NCI-H2107 treated with DMSO at 0.1 percent for 48 hours (cell line): ENCODE results near the gene CTBP1.

ENCODE experiments used
- DNase-seq: peaks from one replicate; lab custom pipeline; 2025; ENCODE audit not compliant: unreplicated experiment; lab: John Stamatoyannopoulos, UW

CTBP1 gene

DNA sequence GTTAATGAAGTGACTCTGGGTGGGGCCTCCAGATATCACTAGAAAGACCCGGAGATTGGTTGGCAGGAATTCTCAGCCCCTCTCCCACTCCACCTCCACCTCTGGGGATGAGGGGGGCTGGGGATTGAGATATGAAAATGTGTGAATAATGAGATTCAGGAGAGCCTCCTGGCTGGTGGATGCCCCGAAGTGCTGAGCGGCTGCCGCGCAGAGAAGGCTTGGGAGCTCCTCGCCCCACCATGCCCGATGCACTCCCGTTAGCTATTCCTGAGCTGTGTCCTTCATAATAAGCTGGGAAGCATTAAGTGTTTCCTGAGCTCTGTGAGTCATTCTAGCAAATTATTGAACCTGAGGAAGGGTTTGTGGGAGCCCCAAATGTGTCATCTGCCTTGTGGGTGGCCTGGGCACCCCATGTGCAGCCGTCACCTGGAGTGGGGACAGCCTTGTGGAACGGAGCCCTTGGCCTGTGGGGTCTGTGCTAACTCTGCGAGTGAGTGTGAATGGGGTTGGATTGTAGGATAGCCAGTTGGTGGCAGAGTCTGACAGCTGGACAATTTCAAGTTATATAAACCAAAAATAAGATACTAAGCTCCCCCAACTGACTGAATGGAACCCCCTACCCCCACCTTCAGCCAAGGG is 36.3 kb upstream of the CTBP1 start:
- no peak for DNase-seq

DNA sequence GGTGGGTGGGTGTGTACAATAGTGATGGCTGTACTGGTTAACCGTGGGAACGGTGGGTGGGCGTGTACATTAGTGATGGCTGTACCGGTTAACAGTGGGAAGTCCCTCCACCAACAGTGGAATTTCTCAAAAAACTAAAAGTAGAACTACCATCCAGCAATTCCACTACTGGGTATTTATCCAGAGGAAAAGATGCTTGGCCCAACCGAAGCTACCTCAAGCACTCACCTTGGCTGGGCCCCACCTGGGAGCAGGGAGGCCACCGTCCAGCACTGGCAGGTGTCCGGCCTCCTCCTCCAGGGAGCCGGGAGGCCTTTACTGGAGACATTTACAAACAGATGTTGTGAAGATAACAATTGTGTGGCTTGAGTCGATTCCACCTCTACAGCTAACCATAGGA is 34.8 kb upstream of the CTBP1 start:
- no peak for DNase-seq

DNA sequence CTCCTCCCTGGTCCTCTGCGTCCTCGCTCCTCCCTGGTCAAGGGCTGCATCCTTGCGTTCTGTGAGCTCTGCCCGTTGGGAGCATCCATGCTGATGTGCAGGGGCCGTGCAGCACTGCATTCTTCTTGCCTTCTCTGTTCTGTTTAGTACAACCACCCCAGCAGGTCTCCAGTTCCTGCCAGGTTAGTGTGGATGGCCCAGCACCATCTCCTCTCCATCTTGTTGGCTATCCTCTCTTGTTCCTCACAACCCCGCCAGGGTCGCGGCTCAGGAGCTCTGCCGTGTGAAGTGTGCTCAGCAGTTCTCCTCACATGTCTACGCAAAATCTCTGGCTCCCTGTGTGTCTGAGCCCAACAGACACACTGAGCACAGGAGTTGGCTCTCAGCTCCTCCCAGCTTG is 30.3 kb upstream of the CTBP1 start:
- no peak for DNase-seq

DNA sequence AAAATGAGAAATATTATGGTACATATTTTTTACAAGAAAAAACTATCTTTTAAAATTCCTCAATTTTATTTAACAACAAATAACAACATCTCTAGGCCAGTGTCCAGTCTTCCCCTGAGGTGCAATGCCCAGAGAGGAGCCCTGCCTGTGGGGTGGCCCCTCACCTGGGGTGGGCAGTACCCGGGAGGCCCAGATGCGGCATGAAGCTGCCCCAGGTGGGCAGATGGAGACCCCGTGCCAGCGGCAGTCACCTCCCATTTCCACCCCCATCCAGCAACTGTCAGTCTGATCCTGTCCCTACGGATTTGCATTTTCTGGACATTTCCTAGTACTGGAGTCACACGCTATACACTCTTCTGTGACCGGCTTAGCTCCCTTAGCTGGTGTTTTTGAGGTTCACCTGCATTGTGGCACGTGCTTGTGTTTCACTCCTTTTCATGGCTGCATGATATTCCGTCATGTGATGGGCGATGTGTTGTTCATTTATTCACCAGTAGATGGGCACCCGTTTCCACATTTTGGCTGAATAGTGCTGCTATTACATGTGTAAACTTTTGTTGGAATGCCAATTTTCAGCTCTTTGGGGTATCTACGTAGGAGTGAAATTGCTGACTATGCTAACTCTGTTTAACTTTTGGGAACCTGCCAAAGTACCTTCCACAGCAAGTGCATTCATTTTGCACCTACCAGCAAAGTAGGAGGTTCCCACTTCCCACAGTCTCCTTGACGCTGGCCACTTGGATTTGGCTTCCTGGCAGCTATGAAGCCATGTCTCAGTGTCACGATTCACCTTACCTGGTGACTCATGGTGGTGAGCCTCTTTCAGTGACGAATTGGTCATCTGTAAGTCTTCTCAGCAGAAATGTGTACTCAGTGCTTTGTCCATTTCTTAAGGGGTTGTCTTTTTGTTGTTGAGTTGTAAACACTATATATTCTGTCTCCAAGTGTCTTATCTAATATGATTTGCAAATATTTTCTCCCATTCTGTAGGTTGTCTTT is 29.0 kb upstream of the CTBP1 start:
- DNase-seq, result no peak

DNA sequence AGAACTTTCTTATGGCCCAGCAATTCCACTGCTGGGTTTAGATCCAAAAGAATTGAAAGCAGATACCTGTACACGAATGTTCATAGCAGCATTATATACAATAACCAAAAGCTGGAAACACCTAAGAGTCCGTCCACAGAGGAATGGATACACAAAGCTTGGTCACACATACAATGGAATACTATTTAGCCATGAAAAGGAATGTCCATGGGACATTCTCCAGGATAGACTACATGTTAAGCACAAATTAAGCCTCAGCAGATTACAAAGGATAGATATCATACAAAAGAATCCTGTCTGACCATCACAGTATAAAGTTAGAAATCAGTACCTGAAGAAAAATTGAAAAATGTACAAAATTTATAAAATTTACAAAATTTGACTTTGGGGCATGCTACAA is 28.1 kb upstream of the CTBP1 start:
- no peak for DNase-seq

DNA sequence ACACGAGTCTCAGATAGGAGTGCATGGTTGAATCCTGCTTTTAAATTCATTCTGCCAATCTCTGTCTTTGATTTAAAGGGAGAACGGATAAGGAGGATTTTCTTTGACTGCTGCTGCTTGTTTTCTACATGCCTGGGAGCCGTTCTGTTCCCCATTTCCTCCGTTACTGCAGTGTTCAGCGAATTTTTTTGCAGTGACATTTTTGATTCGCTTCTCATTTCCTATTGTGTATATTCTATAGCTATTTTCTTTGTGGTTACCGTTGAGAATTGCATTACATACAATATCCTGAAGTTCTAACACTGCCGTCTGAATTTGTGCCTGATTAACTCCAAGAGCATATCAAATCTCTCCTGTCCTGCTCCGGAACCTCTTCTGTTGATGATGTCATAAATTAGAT is 25.9 kb upstream of the CTBP1 start:
- DNase-seq, result no peak

DNA sequence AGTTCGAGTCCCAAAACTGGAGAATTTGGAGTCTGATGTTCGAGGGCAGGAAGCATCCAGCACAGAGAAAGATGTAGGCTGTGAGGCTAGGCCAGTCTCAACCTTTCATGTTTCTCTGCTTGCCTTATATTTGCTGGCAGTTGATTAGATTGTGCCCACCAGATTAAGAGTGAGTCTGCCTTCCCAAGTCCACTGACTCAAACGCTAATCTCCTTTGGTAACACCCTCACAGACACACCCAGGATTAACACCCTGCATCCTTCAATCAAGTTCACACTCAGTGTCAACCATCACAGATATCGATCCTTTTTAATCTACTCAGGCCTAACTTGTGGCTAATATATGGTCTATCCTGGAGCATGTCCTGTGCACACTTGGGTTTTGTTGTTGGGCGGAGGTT is 22.8 kb upstream of the CTBP1 start:
- no peak for DNase-seq

DNA sequence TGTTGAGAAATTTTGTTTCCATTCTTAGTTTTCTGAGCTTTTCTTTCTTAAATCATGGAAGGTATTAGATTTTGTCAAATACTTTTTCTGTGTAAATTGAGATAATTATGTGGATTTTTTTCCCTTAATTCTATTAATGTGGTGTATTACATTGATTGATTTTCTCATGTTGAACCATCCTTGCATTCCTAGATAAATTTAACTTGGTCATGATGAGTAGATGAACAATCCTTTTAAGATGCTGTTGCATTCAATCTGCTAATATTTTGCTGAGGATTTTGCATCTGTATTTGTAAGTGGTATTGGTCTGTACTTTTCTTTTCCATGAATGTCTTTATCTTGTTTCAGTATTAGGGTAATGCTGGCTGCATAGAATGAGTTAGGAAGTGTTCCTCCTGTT is 20.3 kb upstream of the CTBP1 start:
- DNase-seq, result no peak

DNA sequence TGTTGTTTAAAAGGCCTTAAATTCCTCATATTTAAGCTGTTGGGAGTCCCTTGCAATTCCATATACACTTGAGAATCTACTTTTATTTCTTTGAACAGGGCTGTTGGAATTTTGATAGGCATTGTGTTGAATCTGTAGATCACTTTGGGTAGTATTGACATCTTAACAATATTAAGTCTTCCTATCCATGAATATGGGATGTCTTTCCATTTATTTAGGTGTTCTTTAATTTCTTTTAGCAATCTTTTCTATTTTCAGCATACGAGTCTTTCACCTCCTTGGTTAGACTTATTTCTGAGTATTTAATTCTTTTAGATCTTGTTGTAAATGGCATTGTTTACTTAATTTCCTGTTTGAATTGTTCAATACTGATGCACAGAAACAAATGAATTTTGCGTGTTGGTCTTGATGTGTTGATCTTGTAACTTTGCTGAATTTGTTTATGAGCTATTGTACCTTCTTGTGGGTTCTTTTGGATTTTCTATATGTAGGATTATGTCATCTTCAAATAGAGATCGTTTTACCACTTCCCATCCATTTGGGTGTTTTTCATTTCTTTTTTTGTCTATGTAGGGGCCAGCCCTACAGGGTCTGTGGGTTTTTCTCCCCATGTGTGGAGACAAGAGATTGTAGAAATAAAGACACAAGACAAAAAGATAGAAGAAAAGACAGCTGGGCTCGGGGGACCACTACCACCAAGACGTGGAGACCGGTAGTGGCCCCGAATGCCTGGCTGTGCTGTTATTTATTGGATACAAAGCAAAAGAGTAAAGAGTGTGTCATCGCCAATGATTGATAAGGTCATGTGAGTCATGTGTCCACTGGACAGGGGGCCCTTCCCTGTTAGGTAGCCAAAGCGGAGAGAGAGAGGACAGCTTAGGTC is 18.2 kb upstream of the CTBP1 start:
- DNase-seq, result no peak

DNA sequence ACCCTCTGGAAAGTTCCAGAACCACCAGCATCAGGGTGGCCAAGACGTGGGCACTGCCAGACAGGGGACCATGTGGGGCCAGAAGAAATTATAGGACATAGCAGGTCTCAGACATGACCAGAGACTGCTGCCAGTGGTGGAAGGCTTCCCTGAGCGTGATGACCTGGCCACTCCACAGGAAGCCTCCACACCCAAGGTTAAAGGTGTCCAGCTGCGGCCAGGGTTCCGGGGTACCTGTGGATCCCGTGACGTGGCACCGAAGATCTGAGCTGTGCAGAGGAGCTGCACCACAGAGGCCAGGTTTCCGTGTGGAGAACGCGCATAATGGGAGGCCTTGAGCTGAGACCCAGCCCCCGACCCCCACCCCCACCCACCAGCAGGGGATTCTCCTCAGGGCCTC is 16.4 kb upstream of the CTBP1 start:
- no peak for DNase-seq

DNA sequence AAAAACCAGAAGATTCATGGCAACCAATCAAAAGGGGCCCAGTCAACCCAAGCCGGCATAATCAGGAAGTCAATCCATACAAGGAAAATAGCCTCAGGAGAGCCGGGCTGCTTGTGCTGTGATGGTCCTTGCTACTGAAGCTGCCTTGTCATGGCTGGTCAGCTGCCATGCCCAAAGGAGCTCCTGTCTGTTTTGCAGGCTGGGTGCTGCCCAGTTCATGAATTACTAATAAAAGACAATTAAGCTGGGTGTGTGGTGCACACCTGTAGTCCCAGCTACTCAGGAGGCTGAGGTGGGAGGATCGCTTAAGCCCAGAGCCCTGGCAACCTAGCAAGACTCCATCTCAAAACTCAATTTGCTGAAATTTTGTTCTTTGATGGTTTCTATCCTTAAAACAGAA is 16.0 kb upstream of the CTBP1 start:
- DNase-seq, result no peak

DNA sequence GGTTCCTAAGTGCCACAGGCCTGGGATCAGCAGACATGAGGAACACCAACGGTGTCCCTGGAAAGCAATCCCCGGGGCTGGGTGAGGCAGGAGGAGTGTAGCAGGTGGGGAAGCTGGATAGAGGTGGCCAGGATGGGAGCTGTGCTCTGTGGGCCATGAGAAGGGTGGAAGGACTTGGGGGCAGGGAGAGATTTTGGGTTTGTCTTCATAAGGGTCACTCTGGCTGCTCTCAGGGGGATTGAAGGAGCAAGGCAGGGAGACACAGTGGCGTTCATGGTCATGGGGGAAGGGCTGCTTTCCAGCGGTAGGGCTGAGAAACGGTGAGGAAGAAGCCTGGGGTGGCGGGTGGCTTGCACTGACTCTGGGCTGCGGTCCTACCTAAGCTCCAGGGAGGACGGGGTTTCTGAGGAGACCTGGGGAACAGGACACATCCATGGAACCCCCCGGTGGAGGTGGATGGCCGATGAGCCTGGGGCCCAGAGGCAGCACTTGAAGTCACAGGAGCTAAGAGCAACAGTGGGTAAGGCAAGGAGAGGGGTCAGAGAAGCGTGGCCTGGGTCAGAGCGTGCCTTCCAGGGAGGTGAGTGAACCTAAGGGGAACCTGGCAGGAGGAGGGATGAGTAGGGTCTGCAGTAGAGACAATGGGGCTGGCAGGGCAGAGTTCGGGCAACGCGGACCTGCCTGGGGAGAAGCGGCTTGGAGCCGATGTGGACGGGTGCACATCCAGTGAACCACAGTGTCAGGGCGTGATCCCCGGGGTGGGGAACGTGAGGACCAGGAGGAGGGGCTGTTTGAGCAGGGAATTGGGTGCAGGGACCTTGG is 12.4 kb upstream of the CTBP1 start:
- no peak for DNase-seq

DNA sequence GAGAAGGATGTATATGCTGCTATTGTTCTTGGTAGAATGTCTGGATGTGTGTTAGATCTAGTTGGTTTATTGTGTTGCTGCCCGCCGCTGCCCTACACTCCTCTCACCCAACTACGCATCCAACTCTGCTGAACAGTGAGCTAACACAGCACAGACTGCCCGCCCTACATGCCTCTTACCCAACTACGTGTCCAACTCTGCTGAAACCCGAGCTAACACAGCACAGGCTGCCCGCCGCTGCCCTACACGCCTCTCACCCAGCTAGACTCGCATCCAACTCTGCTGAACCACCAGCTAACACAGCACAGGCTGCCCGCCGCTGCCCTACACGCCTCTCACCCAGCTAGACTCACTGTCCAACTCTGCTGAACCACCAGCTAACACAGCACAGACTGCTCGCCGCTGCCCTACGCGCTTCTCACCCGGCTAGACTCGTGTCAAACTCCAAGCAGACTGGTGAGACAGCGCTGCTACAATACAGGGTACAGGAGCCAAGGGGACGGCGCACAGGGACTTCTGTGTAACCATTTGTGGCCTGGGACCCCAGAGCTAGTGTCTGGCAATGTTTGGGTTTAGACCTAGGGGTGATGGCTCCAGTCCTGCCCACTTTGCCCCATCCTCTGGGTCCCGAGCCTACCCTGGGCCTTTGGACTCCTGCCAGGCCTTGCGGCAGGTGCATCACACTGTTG is 11.6 kb upstream of the CTBP1 start:
- no peak for DNase-seq

DNA sequence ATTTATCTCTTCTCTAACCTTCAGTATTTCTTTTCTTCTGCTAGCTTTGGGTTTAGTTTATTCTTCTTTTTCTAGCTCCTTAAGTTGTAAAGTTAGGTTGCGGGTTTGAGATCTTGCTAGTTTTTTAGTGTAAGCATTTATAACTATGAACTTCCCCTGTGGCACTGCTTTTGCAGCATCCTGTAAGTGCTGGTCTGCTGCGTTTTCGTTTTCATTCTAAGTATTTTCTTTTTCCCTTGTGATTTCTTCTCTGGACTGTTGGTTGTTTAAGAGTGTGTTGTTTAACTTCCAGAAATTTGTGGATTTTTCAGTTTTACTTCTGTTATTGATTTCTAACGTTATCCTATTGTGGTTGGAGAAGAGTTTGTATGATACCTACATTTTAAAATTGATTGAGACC is 11.0 kb upstream of the CTBP1 start:
- DNase-seq, result no peak

DNA sequence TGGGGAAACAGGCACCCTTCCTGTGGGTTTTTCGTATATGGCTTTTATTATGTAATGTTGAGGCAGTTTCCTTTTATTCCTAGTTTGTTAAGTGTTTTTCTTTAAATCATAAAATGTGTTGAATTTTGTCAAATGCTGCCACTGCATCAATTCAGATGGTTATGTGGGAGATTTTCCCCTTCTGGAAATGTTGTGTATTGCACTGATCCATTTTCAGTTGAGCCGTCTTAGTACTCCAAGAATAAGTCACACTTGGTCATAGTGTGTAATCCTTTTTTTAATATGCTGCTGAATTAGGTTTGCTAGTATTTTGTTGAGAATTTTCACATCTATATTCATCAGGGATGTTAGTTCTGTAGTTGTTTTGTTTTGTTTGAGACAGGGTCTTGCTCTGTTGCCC is 9.5 kb upstream of the CTBP1 start:
- DNase-seq, result no peak

DNA sequence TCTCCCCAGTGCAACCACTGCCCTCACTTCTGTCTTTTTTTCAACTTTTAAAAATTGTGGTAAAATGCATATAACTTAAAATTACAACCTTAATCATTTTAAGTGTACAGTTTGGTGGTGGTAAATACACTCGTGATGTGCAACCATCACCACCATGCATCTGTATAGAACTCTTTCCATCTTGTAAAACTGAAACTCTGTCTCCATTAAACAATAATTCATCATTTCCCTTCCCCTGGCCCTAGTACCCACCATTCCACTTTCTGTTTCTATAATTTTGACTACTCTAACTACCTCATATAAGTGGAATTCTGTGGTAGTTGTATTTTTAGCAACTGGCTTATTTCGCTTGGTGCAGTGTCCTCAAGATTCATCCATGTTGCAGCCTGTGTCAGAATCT is 6.8 kb upstream of the CTBP1 start:
- DNase-seq, result no peak

DNA sequence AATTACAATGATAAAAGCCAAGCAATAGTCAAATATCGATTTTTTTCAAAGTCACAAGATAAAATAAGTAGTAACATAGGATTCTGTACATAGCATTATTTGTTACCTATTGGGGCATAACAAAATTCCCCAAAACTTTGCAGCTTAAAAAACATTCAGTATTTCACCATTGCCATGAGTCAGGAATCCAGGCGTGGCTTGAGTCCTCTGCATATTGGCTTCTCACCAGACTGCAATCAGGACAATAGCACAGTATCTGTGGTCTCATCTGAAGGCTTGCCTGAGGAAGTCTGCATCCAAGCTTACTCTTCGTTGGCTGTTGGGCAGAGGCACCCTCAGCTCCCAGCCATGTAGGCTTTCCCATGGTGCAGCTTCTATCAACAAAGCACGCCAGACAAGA is 6.2 kb upstream of the CTBP1 start:
- DNase-seq, result no peak

DNA sequence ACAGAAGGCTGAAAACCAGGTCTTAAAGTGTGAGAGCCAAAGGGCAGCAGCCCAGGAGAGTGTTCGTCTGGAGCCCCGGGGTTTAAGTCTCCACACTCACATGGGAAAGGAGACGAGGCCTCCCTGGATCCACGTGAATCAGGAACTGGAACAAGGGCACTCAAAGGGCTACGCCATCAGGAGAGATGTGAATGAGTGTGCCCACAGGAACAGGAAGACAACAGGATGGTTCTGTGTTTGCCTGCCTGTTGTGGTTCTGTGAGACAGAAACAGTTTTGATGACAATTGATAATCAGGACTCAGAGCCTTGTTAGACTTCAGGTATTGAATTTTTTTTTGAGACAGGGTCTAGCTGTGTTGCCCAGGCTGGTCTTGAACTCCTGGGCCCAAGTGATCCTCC is 4.9 kb upstream of the CTBP1 start:
- no peak for DNase-seq

DNA sequence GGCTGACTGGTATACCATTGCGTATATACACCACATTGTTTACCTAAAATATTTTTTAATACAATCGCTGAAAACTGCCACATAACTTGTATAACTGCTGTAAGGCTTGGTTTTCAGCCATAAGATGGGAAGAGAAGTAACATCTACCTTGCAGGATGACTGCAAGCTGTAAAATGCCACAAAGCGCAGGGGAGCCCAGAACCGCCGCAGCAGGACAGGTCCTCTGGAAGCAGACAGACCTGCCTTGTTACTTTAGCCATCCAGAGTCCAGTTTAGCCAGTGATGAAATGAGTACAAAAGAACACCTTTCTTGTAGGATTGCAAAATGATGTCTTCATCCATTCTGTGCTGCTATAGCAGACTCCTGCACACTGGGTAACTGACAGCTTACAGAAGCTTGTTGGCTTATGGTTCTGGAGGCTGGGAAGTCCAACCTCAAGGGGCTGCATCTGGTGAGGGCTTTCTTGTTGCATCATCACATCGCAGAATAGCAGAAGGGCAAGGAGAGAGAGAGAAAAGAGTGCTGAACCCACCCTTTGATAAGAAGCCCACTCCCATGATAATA is 4.1 kb upstream of the CTBP1 start:
- DNase-seq, result no peak

DNA sequence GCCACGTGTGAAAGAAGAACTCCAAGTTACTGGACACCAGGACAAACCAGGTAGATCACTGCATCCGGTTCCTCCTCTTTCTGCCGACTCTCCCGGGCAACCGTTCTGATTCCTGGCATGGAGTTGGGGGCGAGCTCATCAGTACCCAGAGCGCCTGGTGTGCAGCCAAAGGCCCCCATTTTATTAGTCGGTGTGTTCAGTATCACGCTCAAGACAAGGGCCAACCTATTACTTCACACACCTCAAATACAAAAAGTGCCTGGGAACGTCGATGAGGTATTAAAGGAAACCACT is 2.8 kb upstream of the CTBP1 start:
- no peak for DNase-seq
